HG03432 (cell line): ENCODE measurements around the gene CARMIL1.
"Not testable (repeated sequence)": the region's sequence is repeated elsewhere in the genome, so short reads cannot be mapped to it uniquely, and the experiment has no call there.

Experiments used
- ATAC-seq: cut with Tn5 transposase; IDR thresholded peaks from one replicate; pipeline ENCODE4 v1.9.1; 2021; ENCODE audit warnings: mild to moderate bottlenecking, moderate library complexity; ENCODE audit not compliant: unreplicated experiment

Gene CARMIL1

DNA sequence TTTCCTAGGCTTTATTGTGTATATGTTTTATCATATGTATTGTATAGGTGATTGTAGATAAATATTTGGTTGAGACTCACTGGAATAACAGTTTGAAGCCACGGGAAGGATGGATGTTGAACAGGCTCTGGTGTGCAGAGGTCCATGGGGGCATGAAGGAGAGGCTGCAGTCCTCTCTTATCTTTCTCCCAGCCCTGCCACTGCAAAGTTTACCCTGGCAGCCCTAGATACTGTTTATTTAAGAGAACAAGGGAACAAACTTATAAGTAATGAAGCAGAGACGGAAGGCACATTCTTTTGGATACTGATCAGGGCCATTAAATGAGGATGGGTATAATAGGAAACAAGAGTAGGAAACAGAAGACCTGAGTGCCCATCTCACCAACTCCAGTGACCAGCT lies 269.3 kb downstream of the CARMIL1 start:
- ATAC-seq = no peak

DNA sequence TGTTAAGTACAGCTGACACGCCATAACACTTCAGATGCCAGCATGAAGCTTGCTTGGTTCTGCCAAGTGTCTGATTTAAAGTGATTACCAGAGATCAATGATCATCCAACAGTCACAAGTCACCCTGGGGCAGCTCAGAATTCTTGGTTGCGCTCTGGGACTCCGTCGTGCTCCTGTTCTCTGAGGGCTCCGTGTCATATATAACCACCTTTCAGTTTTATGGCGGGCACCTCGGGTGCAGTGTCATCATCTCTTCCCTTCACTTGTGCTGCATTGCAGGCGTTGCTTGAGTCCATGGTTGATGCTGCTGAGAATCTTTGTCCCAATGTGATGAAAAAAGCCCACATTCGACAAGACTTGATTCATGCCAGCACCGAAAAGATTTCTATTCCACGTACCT lies 271.5 kb downstream of the CARMIL1 start:
- ATAC-seq = no peak

- ATAC-seq = no peak
Measured at GRCh38 chr6:25553502-25553901, 274.3 kb downstream of the CARMIL1 start.

DNA sequence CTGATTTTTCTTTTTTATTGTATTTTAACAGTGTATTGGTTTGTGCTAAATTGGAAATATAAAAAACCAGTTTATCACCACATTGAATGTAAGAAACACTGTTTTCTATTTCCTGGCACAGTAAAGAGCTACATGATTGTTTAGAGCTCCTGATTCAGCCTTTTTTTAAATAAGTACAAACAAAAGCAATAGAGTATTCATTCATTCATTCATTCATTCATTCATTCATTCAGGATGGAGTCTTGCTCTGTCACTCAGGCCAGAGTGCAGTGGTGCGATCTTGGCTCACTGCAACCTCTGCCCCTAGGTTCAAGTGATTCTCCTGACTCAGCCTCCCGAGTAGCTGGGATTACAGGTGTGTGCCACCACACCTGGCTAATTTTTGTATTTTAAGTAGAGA lies 276.0 kb downstream of the CARMIL1 start:
- no peak for ATAC-seq

DNA sequence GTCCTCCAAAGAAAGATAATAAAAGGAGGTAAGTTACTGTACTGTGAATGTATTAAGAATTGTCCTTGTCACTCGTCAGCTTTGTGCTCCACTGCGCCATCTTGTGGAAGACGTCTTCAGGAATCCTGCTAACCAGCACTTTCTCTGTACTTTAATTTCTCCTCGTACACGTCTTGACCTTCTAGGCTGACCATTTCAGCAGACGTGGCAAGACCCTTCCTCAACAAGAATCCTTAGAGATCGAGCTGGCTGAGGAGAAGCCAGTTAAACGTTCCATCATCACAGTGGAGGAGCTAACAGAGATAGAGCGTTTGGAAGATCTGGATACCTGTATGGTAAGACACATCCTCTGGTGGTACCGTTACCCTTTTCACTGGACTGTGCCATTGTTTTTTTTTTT lies 277.3 kb downstream of the CARMIL1 start:
- ATAC-seq = peak; percentile 50

DNA sequence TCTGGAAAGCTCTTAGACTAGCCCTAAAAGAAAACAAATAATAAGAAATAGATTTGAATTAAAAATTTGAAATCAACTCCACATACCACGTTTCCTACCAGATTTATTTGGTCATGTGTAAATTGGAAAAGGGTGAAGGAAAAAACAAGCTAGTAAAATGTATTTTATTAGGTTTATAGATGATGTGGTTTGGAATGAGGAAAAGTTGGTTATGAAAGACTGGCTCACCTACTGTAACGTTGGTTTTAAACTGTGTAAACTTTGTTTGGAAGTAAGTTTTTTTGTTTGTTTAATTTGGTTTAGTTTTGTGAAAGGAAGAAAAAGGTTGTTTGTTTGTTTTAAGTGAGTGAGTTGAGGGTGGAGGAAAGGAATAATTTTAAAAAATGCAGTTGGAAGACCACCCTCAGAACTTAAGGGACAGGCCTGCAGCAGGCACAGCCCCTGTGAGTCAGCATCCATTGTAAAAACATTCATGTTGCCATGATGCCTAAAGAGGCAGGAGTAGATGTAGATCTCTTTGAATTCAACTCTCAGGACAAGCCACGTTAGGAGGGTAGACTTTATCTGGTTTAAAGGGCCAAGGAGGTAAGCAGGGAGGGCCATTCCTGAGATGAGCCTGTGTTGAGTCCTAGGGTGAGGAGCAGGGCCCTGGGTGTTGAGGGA lies 279.1 kb downstream of the CARMIL1 start:
- ATAC-seq = no peak

GRCh38 chr6:25560865-25561264 lies 281.7 kb downstream of the CARMIL1 start:
- no peak for ATAC-seq

DNA sequence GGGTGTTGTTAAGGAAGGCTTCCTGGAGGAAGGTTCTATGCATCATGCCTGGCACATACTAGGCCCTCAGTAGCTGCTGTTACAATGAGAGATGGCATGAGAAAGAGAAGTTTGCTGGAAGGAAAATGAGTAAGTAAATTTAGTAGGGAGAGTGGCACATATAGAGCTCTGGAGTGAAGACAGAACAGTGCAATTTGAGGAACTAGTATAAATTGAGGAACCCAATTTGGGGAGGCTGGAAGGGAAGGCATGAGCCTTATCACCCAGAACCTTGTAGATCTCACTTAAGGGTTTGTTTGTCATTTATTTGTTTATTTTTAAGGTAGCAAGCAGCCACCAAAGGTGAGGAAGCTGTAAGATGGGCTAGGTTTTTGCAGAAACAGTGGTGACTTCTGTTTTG lies 285.8 kb downstream of the CARMIL1 start:
- no peak for ATAC-seq

GRCh38 chr6:25570578-25570977 lies 291.4 kb downstream of the CARMIL1 start:
- ATAC-seq = no peak

GRCh38 chr6:25576919-25577318 lies 297.7 kb downstream of the CARMIL1 start:
- no peak for ATAC-seq

DNA sequence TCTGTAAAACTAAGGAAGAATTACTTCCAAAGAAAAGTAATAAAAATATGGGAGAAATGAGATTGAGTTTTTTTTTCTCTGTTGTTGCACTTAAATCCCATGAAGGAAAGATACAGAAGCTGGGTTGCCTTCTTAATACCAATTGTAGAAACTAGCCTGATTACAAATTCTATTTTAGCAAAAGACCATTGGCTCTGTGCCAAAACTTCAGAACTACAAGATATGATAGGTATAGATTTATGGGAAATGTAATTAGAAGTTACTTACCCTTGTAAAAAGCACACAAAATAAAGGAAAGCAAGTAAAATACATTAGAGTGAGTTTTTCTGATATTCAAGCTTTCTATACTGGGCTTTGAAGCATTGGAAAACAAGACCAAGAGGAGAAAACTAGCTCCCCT lies 299.4 kb downstream of the CARMIL1 start:
- no peak for ATAC-seq

- ATAC-seq = no peak
Measured at GRCh38 chr6:25579391-25579883, 300.3 kb downstream of the CARMIL1 start.

GRCh38 chr6:25579902-25580495 lies 300.8 kb downstream of the CARMIL1 start:
- ATAC-seq = no peak

GRCh38 chr6:25582101-25582500 lies 302.9 kb downstream of the CARMIL1 start:
- no peak for ATAC-seq

DNA sequence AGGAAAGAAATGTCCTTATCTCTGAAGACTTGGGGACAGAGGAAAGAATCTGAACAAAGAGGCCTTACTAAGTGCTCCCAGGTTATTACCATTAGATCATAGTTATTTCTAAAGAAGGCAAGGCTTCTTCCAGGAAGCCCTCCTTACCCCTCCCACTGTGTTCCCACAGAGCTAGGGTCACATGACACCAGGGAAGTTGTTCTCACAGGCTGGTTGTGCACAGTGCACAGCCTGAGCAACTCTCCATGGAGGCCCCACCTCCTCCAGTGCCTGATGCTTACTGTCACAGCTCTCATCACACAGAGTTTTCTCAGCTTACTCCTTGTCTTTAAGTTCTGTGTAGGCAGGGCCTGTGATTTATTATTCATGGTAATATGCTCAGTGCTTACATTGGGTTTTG lies 303.9 kb downstream of the CARMIL1 start:
- ATAC-seq = no peak

DNA sequence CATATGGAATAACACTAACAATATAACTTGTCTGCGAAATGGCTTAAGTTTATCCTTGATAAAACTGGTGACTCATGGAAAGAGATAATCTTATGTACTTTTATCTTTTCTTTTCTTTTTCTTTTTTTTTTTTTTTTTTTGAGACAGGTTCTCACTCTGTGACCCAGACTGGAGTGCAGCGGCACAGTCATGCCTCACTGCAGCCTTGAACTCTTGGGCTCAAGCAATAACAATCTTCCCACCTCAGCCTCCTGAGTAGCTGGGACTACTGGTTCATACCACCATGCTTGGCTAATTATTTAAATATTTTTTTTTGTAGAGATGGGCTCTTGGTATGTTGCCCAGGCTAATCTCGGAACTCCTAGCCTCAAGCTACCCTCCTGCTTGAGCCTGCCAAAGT lies 304.7 kb downstream of the CARMIL1 start:
- no peak for ATAC-seq

- no peak for ATAC-seq
Measured at GRCh38 chr6:25585225-25585624, 306.1 kb downstream of the CARMIL1 start.

GRCh38 chr6:25586119-25586518 lies 306.9 kb downstream of the CARMIL1 start:
- ATAC-seq = not testable (repeated sequence)

- ATAC-seq = no peak
Measured at GRCh38 chr6:25586927-25587326, 307.8 kb downstream of the CARMIL1 start.

- no peak for ATAC-seq
Measured at GRCh38 chr6:25590986-25591385, 311.8 kb downstream of the CARMIL1 start.

- no peak for ATAC-seq
Measured at GRCh38 chr6:25596928-25597818, 318.0 kb downstream of the CARMIL1 start.
